ENCODE measurements around the gene TPPP2. TPM values are rescaled to one million over a fixed set of nuclear protein-coding genes. Genes with fewer than 3 reads are reported as not detected.

TPPP2 gene
- total RNA-seq, 1 donor from 2014 or later = not detected

- intact Hi-C loops (cut with micrococcal nuclease) = no loop called here
Measured at GRCh38 chr14:21056520-21057163, 26.6 kb downstream of the TPPP2 start.

- intact Hi-C loops (cut with micrococcal nuclease) = no loop called here
Measured at GRCh38 chr14:21057803-21058675, 28.0 kb downstream of the TPPP2 start, which contains the start of gene RNASE8. Gene RNASE8, plus strand, starts transcription at chr14:21057822. Its CDS starts 71 bp downstream, at chr14:21057893.

GRCh38 chr14:21058903-21059302 is 28.9 kb downstream of the TPPP2 start:
- intact Hi-C loops (cut with micrococcal nuclease) = no loop called here

GRCh38 chr14:21059842-21060613 is 30.0 kb downstream of the TPPP2 start:
- intact Hi-C loops (cut with micrococcal nuclease) = no loop called here

GRCh38 chr14:21060614-21061346 is 30.8 kb downstream of the TPPP2 start:
- intact Hi-C loops (cut with micrococcal nuclease) = no loop called here

GRCh38 chr14:21061347-21061668 is 31.3 kb downstream of the TPPP2 start:
- intact Hi-C loops (cut with micrococcal nuclease) = no loop called here

GRCh38 chr14:21063479-21063878 is 33.5 kb downstream of the TPPP2 start:
- intact Hi-C loops (cut with micrococcal nuclease) = no loop called here

GRCh38 chr14:21066882-21067502 is 37.0 kb downstream of the TPPP2 start:
- intact Hi-C loops (cut with micrococcal nuclease) = no loop called here

GRCh38 chr14:21068521-21069387 is 38.7 kb downstream of the TPPP2 start:
- intact Hi-C loops (cut with micrococcal nuclease) = loop anchor here (1.0 kb wide), 2 partner anchors 24 to 39 kb away; no protein-coding TSS in a partner anchor

GRCh38 chr14:21069388-21070082 is 39.5 kb downstream of the TPPP2 start:
- intact Hi-C loops (cut with micrococcal nuclease) = loop anchor here (5.0 kb wide), 1 partner anchor 47 kb away; no protein-coding TSS in a partner anchor

GRCh38 chr14:21070083-21070609 is 40.1 kb downstream of the TPPP2 start, which contains the start of gene ARHGEF40:
Gene ARHGEF40, plus strand, starts transcription at chr14:21070304. Its CDS starts 93 bp downstream, at chr14:21070397.
- intact Hi-C loops (cut with micrococcal nuclease) = loop anchor here (5.0 kb wide), 1 partner anchor 48 kb away; no protein-coding TSS in a partner anchor

- intact Hi-C loops (cut with micrococcal nuclease) = loop anchor here (1.0 to 5.0 kb wide), 2 partner anchors 17 to 48 kb away; no protein-coding TSS in a partner anchor
Measured at GRCh38 chr14:21070610-21071224, 40.7 kb downstream of the TPPP2 start.

GRCh38 chr14:21071225-21072030 is 41.4 kb downstream of the TPPP2 start:
- intact Hi-C loops (cut with micrococcal nuclease) = loop anchor here (1.0 to 5.0 kb wide), 2 partner anchors 16 to 49 kb away; no protein-coding TSS in a partner anchor

GRCh38 chr14:21072031-21072473 is 42.0 kb downstream of the TPPP2 start:
- intact Hi-C loops (cut with micrococcal nuclease) = loop anchor here (5.0 kb wide), 1 partner anchor 50 kb away; no protein-coding TSS in a partner anchor

- intact Hi-C loops (cut with micrococcal nuclease) = loop anchor here (5.0 kb wide), 1 partner anchor 51 kb away; no protein-coding TSS in a partner anchor
Measured at GRCh38 chr14:21072781-21073339, 42.8 kb downstream of the TPPP2 start.

- intact Hi-C loops (cut with micrococcal nuclease) = loop anchor here (5.0 kb wide), 1 partner anchor 52 kb away; no protein-coding TSS in a partner anchor
Measured at GRCh38 chr14:21073921-21074320, 43.9 kb downstream of the TPPP2 start.

All from T-helper 1 cell treated with Interleukin-12 subunit alpha and Interleukin-12 subunit beta and Interleukin-4 antibody, amounts not matched to agents 30 ng/mL and 1 ng/mL, for 36 hours (primary cell).